NCI-H1417 (cell line): ENCODE results near the gene PSENEN.

Experiments
- DNase-seq, 3 experiments: peaks; one replicate each; lab custom pipeline; 2025; lab: John Stamatoyannopoulos, UW

The PSENEN gene

DNA sequence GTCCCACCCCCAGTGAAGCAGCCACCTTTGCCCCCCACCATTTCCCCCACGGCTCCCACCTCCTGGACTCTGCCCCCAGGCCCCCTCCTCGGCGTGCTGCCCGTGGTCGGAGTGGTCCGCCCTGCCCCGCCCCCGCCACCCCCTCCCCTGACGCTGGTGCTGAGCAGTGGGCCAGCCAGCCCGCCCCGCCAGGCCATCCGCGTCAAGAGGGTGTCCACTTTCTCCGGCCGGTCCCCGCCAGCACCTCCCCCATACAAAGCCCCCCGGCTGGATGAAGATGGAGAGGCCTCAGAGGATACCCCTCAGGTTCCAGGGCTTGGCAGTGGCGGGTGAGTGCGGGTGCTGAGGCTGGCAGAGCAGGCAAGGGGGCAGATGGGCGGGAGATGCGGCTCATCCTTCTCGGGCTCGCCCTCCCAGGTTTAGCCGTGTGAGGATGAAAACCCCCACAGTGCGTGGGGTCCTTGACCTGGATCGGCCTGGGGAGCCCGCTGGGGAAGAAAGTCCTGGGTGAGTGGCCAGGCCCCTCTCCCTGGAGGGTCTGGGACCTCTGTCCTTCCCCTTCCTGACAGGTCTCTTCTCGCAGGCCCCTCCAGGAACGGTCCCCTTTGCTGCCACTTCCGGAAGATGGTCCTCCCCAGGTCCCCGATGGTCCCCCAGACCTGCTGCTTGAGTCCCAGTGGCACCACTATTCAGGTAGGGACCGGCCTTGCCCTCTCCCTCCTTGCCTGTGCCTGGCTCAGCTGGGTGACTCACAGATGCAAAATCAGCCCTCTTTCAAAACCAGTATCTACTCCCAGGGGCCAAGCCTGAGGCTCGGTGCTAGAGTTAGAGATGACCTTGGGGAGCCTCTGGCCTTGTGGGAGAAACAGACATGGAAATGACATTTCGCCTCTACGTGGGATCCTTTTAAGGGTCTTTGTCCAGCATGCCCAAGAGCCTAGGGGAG is 12.0 kb upstream of the PSENEN start:
- DNase-seq, result no peak

DNA sequence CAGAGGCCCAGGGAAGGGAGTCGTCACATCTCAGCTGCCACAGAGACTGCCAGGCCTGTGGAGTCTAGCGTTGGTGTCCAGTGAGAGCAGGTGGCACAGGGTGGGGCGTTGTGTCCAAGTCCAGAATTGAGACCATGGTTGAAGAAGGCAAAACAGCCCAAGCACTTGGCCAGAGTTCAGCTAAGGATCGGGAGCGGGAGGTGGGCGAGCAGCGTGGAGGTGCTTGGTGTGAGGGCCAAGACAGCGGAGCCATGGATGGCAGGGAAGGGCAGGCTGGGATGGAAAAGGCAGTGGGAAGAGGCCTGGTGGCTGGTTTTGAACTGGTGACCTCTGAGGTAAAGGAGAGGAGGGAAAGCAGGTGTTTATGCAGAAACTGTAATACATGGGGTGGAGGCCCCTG is 11.2 kb upstream of the PSENEN start:
- no peak for DNase-seq

DNA sequence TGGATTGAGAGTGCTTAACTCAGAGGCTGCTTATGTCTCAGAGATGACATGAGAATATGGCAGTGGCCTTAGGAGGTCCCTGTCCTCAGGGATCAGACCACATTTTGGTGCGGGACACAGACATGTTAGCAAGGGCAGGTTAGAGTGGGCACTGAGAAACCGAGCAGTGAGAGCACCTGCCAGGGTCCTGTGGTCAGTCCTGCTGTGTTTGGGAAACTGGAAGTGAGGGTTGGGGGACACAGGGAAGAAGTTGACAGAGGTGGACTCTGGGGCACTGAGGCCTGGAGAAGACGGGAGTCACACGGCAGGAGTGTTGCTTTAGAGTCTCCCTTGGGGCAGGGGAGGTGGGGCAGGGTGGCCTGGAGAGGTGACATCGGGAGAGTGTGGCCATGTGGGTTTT is 10.6 kb upstream of the PSENEN start:
- no peak for DNase-seq

DNA sequence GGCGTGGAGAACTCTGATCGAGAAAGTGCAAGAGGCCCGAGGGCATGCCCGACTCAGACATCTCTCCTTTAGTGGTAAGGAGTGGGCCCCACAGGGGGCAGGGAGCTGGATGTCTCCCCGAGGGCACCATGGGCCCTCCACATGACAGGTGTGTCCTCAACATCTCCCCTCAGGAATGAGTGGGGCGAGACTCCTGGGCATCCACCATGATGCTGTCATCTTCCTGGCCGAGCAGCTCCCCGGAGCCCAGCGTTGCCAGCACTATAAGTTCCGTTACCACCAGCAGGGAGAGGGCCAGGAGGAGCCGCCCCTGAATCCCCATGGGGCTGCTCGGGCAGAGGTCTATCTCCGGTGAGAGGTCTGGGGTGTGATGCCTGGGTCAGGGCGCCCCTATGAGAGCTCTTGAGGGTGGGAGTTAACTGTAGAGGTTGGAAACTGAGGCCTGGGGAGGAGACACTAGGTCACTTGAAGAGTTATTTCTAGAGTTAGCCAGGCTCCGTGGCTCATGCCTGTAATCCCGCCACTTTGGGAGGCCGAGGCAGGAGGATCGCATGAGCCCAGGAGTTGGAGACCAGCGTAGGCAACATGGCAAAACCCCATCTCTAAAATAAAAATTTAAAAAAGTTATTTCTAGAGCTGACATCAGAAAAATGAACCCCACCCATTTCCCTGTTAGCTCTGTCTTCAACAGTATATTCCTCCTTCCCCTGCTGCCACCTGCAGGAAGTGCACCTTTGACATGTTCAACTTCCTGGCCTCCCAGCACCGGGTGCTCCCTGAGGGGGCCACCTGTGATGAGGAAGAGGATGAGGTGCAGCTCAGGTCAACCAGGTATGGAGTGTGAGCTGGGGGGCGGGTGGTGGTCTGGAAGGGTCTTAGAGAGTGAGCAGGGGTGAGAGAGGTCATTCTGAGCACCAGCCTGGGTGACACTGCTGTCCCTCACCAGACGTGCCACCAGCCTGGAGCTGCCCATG is 8.3 kb upstream of the PSENEN start:
- DNase-seq, result no peak

DNA sequence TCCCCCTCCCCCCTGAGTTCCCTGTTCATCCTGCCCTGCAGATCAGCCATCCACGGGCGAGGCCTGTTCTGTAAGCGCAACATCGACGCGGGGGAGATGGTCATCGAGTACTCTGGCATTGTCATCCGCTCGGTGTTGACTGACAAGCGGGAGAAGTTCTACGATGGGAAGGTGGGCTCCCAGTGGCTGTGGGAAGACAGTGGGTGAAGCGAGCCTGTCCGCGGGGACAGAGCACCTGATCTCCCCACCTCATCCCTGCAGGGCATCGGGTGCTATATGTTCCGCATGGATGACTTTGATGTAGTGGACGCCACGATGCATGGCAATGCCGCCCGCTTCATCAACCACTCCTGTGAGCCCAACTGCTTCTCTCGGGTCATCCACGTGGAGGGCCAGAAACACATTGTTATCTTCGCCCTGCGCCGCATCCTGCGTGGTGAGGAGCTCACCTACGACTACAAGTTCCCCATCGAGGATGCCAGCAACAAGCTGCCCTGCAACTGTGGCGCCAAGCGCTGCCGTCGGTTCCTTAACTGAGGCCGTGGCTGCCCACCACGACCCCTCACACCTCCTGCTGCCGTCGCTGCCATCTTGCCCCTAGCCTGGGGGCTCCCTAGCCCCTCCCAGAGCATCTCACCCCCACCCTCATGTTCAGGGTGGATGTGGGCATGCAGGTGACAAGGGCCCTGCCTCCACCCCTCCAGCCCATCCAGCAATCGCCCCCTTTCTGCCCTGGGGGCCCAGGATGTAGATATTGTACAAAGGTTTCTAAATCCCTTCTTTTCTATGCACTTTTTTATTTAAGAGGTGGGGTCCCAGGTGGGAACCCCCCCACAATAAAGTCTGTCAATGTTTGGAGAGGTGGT is 7.2 kb upstream of the PSENEN start:
- DNase-seq, result no peak

DNA sequence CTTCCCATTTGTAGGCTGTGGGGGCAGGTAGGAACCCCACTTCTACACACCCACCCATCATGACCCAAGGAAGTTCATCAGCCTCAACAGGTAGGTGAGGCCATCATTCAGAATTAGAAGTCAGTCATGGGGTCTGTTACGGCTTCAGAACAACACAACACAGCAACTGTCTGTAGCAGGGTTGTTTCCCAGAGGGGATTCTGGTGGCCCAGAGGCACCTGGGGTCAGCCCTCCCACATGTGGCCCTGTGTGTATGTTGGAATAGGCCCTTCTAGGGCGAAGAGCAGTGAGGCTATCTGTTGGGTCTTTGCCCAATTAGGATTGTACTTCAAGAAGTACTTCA is 6.6 kb upstream of the PSENEN start:
- DNase-seq, result no peak

DNA sequence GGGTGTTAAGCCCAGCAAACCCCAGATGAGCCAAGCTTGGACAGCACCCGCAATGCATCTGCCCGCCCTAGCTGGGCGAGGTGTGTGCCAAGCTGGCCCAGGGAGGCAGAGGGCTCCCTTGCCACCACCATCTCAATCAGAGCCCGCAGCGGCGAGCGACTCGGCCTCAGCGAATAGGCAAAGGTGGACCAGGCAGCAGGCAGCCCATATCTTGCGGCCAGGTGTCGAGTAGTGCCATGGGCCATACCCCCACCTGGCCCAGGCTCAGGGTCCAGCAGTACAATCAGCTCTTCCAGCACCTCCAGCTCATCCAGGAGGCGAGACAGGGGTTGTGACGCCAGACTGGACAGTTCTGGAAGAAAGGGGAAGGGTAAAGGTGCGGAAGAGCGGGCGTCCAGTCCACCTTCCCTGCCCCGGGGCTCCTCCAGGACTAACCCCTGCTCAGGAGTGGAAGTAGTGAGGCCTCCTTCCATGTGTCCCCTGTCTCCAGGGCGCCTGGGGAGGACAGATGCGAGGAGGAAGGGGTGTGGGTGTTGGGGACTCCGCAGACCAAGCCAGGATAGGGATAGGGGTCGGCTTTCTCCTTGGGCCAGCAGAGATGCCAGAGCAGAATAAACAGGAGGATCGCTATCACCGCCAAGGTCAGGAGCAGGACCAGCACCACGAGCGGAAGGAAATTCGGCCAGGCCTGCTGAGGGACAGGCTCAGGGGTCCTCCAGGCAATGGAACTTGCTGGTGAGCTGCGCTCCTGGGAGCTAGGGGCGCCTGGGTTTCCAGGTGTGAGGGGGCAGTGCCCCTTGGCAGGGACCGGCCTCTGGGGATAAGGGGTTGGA is 6.0 kb upstream of the PSENEN start:
- DNase-seq, result peak in 1 of 3 experiments; percentile 24

DNA sequence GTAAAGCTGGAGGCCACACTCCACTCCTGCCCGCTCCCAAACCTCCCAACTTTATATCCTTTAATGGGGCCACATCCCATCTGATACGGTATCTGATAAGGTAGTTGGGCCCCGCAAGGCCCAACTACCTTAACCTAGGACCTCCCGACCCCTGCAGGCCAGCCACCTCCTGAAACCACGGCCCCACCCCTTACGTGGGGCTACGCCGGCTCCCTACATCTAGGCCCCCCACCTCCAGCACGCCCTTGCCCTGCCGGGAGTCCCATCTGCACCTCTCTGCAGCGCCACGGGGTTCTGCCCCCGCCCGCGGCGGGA is 5.4 kb upstream of the PSENEN start:
- DNase-seq, result no peak

DNA sequence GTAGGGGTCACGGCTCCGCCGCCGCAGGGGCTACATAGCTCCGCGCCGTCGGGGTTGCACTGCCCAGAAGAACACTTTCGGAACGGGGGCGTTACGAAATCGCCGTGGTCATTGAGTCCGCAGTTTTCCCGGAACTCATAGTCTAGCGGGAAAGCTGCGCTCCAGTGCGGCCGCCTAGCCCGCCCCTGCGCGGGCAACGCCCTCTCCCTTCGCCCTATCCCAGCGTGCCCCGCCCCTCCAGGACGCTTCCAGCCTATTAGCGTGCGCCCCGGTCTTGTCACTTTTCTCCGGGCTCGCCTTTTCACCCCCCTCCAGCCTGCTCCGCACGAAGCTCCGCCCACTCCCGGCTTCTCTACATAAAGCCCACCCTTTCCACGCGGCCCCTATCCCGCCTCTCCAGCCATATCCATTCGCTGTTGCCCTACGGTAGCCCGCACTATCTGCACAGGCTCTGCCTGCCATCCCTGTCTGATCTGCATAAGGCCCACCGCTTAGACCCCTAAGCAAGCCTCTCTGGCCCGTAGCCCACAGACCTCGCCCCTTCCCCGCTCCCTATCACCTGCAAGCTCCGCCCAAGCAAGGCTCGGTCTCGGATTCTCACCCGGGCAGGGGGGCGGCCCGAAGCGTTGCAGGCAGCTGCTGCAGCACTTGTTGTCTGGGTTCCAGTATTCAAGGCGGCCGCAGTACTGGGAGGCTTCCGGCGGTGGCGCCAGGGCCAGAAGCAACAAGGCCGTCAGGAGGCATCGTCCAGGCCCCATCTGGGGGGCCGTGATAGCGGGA is 4.8 kb upstream of the PSENEN start:
- peak; percentile 96 to 99 (median 98) for DNase-seq

DNA sequence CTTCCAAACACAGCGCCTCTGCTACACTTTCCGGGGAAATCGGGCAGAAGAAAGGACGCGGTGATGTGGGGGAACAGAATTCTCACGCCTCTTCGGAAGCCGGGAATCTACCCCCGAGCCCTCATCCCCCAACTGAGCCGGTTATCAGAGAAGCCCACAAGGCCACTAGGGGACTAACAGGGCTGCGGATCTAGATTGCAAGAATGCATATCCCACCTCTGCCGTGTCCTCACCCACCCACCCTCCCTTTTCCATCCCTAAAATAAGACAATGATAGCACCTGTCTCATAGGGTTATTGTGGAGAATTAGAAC is 4.3 kb upstream of the PSENEN start:
- no peak for DNase-seq

DNA sequence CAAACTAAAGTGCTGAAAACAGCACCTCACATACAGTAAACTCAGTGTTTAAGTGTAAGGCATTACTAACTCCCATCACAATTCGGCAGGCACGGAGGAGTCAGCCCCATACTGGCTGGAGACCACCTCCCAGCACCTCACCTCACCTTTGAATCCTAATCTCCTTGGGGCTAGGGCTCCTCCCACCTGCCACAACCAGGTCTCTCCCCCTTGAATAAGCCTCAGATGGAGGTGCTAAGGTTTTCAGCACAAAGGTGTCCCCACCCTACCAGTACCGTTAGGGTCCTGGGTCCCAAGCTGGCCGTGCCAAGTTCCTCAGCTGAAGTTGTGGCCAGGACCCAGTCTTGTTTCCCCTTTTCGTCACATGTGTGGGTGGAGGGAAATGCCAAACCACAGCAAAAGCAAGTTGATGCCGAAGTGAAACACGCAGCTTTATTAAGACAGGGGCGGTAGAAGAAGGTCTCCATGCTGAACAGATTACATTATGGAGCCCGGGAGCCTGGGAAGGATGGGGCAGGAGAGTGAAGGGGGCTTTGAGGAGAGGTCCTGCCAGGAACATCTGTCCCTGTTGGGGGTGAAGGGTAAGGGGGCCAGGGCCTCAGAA is 3.2 kb upstream of the PSENEN start, which contains the start of gene IGFLR1:
TSS of gene IGFLR1 (minus strand) at position 332 of the 604 bp plus-strand sequence. CDS start 1,272 bp downstream, outside the sequence.
- DNase-seq, result no peak

DNA sequence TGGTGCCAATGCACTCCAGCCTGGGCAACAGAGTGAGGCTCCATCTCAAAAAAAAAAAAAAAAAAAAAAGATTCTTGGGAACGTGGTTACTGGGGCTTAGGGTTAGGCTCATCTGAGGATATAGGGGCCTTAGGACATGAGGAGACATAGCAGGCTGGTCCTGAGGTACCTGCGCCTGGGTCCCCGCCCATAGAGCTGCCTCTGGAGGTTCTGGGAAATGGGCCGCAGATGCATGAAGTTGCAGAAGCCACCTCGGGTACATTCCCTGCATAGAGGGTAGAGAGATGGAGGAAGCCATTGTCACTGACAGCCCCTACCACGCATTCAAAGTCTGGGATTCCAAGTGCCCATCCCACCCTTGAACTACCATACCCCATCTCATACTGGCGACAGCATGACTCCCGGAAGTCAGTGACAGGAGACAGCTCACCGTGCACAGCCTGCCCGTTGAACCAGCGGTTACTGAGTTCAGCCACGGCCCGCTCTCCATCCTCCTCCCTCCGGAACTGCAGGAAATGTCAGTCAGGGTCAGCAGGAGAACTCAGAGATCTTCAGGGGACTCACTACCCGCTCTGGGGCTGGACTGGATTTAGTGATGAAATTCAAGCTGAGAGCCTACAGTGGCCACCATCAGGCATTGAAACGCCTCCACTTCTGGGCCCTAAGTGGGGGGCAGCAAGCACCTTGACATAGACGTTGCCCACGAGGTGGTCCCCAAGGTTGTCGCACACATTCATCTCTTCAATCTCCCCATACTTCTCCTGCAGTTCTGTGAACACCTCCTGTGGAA is 1.6 kb upstream of the PSENEN start:
- DNase-seq, result no peak

DNA sequence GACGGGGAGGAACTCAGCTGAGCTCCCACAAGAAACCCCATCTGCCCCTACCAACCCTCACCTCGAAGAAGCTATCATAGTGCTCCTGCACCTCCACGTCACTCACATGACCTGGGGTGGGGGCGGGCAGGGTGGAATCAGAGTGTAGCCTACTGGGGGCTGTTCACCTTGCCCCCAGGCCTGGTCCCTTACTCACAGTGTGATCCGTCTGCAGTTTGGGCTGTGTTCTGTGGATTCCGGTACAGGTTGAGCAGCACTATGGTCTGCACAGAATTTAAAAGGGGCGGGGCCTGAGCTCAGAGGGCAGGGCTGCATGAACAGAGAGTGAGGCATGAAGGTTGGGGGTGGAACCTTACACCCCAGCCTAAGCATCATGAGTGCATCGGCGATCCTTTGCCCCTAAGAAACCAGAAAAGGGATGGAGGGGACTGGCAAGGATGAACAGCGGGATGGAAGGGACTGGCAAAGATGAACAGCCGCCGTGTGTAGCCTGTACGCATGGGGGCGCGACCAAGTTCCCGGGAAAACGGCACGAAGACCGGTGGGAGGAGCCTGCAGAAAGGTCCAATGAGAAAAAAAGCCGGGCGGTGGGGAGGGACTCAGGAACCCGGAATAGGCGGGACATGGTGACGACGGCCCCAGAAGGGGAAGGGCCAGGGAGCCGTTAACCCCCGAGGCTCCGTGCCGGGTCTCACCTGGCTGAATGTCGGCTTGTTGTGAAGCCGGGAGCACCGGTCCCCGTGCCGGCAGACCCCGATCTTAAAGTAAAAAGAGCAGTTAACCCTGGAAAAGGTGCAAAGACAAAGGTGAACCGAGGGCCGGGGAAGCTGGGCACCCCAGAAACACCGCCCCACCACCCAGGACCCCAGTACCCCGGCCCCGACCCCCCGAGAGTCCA is 772 bp upstream of the PSENEN start:
- DNase-seq, result peak; percentile 92 to 97 (median 97)

DNA sequence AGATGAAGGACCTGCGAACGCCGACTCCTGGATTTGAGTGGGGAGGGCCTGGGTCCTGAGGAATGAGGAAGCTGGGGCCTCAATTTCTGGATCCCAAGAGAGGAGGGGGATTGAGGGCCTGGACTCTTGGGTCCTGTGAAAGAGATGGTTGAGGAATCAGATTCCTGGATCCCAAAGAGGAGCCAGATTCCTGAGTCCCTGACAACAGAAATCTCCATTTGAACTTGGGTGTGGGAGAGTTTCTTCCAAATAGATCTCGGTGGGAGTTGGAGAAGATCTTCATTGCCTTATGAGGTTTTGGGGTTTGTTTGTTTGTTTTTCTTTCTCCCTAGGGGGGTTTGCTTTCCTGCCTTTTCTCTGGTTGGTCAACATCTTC is 624 bp downstream of the PSENEN start:
- DNase-seq, result no peak

DNA sequence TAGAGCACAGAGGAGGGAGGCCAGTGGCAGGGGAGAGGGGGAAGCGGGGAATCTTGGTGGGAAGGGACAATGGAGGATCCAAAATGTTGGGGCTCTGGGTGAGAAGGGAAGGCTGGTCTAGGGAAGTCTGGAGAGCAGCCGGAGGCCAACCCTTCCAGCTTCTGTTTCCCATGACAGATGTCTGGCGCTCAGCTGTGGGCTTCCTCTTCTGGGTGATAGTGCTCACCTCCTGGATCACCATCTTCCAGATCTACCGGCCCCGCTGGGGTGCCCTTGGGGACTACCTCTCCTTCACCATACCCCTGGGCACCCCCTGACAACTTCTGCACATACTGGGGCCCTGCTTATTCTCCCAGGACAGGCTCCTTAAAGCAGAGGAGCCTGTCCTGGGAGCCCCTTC is 1.1 kb downstream of the PSENEN start:
- no peak for DNase-seq

DNA sequence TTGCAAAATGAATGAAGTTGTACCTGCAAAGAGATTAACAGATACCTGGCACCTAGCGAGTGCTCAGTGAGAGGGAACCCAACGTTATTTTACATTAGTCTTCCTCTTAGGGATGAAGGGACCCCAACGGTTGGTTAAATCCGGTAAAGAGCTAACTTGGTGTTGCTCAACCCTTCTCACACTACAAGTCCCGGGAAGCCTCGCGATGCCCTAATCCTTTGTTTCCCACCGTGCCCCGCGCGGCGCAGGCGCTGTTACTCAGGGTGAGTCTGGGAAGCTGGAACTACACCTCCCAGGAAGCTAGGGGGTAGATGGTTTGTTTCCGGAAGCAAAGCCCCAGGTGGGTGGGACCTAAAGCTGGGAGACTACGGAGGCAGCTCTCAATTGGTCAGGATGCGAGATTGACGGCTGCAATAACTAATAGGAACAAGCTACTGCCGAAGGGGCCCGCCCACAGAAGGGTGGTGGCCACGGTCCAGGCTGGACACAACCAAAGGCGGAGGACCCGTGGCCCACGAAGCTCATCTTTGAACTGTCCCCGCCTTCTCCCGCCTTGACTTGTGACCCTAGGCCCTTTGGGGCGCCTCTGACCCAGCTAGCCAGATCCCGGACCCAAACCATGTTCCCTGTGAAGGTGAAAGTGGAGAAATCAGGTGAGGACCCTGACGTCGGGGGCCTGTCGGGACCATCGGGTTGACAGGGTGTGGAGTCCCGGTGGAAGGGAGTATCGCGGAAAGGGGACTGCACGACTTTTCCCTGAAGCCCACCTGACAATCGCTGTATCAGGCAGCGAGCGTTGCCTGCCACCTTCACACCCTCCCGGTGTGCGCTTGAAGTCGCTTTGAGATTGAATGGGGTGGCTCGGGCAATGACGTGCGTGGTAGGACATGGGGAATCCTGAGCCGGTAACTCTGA is 2.9 kb downstream of the PSENEN start, which contains the start of gene LIN37:
TSS of gene LIN37 (plus strand) at position 471 of the 915 bp plus-strand sequence. CDS start at position 620, 149 bp downstream.
- peak; percentile 99 to 100 (median 99) for DNase-seq

DNA sequence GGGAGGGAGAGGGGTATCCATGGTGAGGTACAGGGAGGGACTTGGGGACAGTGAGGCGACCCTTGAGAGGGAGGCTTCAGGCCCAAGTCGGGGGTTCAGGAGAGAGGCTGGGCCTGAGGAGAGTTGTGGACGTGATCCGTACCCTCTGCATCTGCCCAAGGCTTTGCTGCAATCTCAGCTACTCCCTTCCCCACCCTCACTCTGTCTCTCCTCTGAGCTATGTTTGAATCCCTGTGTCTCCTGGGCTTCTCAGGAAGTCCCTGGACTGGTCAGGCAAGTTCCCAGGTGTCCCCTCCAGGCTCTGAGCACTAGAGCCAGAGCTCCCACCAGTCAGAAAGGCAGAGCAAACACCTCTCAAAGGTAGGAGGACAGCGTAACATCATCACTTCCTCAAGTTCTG is 4.7 kb downstream of the PSENEN start:
- no peak for DNase-seq
